GM19099 (cell line): ENCODE data around the gene PPM1D.

Experiments
- POLR2A ChIP-seq: IDR thresholded peaks from 3 replicates; pipeline ENCODE4 v1.6.1; 2011; ENCODE audit warnings: low read depth; ENCODE audit not compliant: insufficient read length; ENCODE audit errors: extremely low read depth

Gene PPM1D

DNA sequence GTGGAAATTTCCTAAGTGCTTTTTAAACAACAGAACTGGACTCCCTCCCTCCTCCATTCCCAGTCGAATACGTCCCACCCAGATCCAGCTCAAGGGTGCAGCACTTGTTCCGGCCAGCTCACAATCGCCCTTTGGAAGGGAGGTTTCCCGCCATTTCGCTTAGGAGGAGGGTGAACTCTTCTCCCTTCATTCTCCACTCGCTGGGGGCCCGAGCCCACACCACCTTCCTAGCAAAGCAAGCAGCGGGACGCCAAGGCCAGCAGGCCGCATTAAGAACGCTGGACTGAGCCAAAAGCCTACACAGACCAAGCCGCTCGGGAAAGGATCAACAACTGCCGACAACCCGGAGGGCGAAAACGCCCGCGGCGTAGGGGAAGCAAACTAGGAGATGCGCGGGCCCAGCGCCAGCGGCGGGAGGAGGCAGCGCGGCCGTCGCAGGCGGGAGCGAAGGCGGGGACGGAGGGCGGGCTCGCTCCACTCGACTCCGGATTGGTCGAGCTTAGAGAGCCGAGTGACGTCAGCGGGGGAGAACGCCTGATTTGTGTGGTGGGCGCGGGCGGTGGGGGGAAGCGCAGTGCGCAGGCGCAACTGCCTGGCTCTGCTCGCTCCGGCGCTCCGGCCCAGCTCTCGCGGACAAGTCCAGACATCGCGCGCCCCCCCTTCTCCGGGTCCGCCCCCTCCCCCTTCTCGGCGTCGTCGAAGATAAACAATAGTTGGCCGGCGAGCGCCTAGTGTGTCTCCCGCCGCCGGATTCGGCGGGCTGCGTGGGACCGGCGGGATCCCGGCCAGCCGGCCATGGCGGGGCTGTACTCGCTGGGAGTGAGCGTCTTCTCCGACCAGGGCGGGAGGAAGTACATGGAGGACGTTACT is at the start of gene PPM1D:
PPM1D (plus strand) TSS at position 574 of the 870 bp plus-strand sequence; CDS start at position 796, 222 bp downstream.
- TF ChIP-seq POLR2A: peak; percentile 93

DNA sequence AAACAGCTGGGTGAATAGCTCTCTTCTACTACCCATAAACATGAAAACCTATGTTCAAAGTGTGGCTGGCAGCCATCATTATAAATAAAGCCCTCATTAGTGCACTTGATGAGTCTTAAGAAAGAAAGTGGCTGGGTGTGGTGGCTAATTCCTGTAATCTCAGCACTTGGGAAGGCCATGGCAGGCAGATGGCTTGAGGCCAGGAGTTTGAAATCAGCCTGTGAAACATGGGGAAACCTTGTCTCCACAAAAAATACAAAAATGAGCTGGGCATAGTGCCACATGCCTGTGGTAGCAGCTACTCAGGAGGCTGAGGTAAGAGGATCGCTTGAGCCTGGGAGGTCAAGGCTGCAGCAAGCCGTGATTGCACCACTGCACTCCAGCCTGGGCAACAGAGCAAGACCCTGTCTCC is 45.6 kb upstream of the PPM1D start:
- TF ChIP-seq POLR2A: no peak

DNA sequence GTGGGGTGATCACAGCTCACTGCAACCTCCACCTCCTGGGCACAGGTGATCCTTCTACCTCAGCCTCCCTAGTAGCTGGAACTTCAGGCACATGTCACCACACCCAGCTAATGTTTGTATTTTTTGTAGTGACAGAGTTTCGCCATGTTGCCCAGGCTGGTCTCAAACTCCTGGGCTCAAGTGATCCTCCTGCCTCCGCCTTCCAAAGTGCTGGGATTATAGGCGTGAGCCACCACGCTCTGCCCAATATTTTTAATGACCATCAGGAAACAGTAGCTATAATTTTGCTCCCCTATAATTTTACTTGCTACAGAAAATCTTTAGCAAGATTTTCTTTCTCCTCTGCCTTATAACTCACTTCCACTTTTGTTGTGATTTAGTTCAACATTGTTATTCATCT is 44.2 kb upstream of the PPM1D start:
- TF ChIP-seq POLR2A: no peak

DNA sequence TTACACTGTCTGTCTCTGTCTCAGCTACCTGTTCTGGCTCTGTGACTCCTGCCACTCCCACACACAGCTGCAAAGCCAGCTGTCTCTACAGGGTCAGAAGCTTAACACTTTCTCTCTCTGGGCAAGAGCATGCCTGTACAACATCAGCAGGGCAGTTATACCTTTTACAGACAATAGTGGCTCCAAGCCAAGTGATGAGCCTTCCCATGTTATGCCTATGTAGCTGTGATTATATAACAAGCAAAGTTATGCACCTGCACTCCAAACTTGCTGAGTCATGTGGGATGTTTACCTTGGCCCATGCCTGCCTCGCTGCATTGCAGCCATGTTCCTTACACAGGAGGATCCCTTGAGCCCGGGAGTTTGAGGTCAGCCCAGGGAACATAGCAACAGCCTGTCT is 42.2 kb upstream of the PPM1D start:
- TF ChIP-seq POLR2A: no peak

DNA sequence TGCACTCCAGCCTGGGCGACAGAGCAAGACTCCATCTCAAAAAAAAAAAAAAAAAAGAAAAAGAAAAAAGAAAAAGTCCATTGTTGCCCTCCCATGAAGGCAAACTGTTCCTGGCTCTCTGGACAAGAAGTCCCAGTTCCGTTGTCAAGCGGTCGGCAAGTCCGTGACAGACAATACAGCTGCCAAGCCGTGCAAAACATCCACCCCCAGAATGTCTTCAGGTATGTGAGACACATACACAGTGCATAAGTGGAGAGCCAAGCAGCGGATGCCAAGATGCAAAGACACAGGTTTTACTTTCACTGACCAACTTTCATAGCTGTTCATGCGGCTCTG is 40.4 kb upstream of the PPM1D start:
- no peak for TF ChIP-seq POLR2A

DNA sequence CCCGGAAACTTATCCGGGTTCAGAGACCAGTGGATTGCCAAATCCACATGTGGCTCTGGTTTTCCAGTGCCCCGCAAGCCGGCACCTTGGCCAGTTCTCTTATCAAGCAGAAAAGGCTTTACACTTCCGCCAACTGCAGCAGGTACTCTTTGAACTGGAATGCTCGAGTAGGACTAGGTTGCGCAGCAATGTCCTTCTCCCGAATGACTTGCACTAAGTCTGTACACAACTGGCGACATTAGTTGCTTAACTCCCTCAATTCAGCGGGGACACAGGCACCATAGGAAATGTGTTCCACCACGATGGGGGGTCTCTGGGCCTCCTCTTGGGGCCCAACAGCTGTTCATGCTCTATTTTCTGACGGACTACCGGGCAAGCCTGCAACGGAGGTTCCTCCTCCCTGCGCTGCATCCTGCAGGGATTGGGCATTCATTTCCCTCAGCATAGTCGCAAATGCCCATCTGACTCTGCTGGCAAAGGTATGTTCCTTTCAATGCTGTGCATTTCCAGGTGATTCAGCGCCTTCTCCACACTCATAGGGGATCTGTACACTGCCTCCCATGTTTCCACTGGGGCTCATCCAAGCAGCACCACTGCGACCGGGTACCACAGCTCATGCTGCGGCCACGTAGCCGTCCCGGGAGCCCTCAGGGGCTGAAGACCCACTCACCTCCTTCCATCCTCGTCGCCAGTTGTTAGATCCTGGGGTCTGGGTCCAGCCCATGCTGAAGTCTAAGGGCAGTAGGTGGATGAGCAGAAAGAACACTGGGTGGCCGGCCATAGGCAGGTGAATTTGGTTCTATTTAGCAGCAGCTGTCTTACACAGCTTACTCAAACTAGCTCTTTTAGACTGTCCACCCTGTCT is 39.8 kb upstream of the PPM1D start:
- TF ChIP-seq POLR2A: no peak

DNA sequence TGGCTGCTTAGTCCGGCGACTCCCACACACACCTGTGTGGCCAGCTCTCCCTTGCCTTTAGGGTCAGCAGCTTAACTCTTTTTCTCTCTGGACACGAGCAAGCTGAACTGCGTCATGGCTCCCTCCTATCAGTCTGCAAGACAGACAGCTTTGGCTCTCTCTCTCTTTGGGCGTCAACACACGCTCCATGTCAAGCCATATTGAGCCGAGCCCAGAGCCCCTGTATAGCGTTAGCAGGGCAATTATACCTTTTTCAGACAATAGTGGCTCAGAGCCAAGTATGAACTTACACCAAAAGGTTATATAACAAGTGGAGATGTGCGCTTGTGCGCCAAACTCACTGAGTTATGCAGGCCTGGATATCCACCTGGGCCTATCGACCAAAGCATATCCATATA is 39.1 kb upstream of the PPM1D start:
- TF ChIP-seq POLR2A: no peak

DNA sequence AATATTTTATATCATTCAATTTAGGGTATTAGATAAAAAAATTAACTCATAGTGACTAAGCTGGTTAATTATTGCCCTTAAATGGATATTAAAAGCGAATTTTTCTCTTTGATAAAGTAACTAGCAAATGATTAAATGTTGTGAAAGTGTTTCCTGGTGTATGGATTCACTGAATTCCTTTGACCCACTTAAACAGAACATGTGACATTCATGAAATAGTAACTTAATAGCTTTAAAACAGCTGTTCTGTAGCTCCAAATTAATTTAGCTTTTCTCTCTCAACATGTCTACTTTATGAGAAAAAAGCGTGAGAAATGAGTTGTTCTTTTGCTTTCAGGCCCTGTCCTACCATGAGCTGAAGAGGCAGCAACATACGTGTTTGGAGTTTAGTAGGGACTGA is 37.6 kb upstream of the PPM1D start:
- TF ChIP-seq POLR2A: no peak

DNA sequence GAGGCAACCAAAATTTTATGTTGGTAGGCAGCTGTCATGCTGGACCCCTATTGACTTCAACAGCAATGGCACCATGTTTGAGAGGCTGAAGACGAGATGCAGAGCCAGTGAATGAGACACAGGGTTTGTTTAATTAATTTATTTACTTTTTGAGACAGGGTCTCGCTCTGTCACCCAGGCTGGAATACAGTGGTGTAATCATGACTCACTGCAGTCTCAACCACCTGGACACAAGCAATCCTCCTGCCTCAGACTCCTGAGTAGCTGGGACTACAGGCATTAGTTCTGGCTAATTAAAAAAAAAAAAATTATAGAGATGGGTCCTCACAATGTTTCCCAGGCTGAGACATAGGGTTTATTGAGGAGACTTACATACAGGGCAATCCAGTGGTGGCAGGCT is 36.2 kb upstream of the PPM1D start:
- TF ChIP-seq POLR2A: no peak

DNA sequence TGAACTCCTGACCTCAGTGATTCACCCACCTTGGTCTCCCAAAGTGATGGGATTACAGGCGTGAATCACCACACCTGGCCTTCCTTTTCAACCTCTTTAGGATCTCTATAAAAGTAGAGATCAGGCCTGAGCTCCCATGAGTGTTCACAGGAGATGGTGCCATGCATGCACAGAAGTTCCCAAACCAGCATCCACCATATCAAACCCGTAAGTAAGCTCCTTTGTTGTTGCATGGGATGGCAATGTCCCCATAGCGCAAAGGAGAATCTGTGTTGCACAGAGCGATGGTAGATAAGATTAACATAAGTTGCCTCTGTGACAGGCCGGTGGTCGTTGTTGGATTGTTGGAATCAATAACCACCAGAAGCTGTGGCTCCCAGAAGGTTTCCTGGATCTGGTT is 34.8 kb upstream of the PPM1D start:
- TF ChIP-seq POLR2A: no peak

DNA sequence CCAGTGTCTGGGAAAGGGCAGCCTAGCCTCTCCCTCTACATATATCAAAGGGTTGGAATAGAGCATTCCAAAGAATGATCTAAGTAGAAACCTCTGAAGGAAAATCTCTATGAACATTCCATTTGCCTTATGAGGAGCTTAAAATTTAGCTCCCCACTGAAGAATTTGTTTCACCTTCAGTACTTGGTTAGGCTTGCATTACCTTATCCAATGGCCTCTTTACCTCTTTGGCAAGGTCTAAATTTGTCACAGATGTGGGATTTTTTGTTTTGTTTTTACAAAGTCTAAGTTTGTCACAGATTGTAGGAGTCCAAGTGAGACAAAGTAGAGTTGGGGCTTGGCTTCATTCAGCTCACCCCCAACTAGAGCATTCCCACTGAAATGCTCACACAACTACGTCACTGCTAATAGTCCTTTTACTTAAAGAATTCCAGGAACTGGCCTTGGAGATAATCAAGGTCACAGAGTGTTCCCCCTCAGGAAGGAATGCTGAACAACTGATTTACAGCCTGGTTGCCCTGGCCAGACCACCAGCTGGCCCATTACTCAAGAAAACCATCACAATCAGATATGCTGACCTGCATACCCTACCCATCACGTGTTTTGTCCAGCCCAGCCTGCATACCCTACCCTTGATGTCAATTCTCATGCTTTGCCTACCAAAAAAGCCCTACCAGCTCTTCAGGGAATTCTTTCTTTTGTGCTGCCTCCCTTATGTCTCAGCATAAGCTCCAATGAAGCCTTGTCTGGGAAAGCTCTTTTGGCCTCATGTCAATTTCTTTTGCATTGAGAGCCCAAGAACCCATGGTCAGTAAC is 26.5 kb upstream of the PPM1D start:
- TF ChIP-seq POLR2A: no peak

DNA sequence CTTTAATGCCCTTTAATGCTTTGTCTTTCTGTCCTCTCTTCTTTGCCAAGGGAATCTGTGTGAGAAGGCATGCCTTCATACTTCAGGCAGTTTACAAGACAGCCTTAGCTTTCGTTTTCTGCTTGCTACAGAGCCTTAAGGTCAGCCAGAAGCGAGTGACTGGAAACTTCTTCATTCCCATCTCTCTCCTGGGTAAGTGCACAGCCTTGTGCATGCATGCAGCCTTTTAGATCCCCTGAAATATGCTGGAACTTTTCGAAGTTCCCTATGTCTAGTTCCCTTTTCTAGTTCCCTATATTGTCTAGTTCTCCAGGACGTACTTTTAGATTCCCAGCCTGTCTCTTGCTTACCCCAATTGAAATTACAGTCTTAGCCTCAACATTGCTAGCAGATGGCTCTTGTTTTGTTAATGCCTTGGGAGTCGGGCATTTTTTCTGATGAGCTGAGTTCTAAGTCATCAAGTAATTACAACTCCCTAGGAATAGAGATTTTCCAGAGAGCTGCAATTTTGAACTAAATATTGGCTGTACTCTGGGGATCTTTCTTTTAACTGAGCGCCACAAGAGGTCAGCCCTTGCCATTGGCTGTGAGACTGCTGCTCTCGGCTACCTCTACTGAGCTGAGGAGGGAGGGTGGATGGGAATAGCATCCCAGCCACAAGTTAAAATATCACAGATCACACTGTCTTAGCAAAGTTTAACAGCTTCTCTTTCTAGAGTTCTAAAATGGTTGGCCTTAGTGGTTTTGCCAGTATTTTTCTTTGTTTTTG is 22.7 kb upstream of the PPM1D start:
- no peak for TF ChIP-seq POLR2A

DNA sequence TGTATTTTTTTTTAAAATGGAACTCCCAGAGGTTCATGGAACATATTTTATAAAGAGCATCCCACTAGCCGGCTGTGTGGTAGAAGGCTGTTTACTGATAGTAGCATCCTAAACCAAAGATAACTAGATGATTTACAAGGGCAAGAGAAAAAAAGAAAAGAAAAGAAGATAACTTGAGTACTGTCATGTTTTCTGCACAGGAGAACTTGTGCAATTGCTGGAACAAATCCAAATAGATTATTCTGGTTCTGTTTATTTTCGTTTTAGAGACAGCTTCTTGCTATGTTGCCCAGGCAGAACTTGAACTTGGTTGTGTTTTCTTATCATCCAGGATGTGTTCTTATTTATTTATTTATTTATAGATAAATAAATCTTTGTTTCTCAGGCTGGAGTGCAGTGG is 20.9 kb upstream of the PPM1D start:
- TF ChIP-seq POLR2A: no peak

DNA sequence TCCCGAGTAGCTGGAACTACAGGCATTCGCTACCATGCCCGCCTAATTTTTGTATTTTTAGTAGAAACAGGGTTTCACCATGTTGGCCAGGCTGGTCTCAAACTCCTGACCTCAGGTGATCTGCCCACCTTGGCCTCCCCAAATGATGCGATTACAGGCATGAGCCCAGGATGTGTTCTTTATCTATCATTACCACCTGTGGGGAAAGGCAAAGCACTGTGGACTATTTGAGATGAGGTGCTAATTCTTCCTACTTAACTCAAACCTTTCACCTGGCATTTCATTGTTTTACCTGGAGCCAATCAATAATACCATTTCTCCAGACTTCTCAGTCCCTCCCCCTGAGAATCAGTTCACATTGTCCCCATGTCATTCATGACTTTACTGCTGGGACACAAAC is 20.4 kb upstream of the PPM1D start:
- no peak for TF ChIP-seq POLR2A
